ENCODE measurements around the gene YDJC. TPM values are rescaled to one million over a fixed set of nuclear protein-coding genes. Genes with fewer than 3 reads are reported as not detected.

Gene YDJC
- total and polyA plus RNA-seq, 9 of the 15 experiments (the other 6 are each of a cell fraction or from before 2014, with no cell fraction given), result 13.5 to 871 (median 164) TPM

DNA sequence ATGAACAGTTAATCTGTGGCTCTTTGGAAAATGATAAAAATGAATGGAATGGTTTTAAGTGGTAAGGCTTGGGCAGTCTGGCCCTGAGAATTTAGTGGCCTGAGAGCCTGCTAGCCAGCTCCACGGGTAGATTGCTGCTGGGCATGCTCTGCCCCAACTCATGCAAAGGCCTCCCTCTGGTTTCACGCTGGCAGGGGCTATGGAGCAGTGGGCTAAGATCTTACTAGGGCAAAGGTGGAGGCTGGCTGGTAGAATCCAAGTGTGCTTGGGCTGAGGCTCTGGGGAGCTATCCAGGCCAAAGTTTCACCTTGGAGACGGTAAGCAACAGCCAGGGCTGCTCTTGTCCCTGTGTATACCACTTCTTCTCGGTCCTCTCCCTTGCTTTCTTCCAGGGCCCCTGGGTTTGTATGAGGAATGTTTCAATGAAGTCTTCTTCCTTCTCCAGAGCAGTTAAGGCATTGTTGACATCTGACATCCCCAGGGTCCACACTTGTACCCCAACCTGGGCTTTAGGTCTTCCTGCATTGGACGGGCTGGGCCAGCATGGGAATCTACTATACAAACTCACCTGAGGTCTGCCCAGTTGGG is 34.9 kb downstream of the YDJC start (continued):
- TF ChIP-seq, protein P1, sequence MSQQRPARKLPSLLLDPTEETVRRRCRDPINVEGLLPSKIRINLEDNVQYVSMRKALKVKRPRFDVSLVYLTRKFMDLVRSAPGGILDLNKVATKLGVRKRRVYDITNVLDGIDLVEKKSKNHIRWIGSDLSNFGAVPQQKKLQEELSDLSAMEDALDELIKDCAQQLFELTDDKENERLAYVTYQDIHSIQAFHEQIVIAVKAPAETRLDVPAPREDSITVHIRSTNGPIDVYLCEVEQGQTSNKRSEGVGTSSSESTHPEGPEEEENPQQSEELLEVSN (IDR thresholded peaks at IDR 0.05; ENCODE audit: borderline replicate concordance in 1 of 2, extremely low read depth in 1 of 2, insufficient read depth in 1 of 2, insufficient read length in 1 of 2, low read depth in 1 of 2, low read length in 1 of 2, poor library complexity in 1 of 2, severe bottlenecking in 1 of 2), result peak in 1 of 2 experiments; percentile 21
- no peak for TF ChIP-seq ZBTB1 (CRISPR knock-in tag; IDR thresholded peaks at IDR 0.05; ENCODE audit: borderline replicate concordance, low read depth)
- TF ChIP-seq DDX20 (tag; IDR thresholded peaks at IDR 0.05; ENCODE audit: low read depth), result no peak
- TF ChIP-seq MAZ (CRISPR knock-in tag; conservative IDR thresholded peaks at IDR 0.05 in 1 of 2, IDR thresholded peaks at IDR 0.05 in 1 of 2), result no peak
- TF ChIP-seq ZBTB7A (IDR thresholded peaks at IDR 0.05; ENCODE audit: borderline replicate concordance, control insufficient read depth, low read depth, low read length), result no peak
- no peak for TF ChIP-seq POLR2A (conservative IDR thresholded peaks at IDR 0.05)
- TF ChIP-seq RCOR1 (IDR thresholded peaks at IDR 0.05; ENCODE audit: borderline replicate concordance in 1 of 2, low read depth in 2 of 2, low read length in 2 of 2), result peak in 1 of 2 experiments; percentile 40; a peak in 1 of 4 replicates
- TF ChIP-seq, protein P2, sequence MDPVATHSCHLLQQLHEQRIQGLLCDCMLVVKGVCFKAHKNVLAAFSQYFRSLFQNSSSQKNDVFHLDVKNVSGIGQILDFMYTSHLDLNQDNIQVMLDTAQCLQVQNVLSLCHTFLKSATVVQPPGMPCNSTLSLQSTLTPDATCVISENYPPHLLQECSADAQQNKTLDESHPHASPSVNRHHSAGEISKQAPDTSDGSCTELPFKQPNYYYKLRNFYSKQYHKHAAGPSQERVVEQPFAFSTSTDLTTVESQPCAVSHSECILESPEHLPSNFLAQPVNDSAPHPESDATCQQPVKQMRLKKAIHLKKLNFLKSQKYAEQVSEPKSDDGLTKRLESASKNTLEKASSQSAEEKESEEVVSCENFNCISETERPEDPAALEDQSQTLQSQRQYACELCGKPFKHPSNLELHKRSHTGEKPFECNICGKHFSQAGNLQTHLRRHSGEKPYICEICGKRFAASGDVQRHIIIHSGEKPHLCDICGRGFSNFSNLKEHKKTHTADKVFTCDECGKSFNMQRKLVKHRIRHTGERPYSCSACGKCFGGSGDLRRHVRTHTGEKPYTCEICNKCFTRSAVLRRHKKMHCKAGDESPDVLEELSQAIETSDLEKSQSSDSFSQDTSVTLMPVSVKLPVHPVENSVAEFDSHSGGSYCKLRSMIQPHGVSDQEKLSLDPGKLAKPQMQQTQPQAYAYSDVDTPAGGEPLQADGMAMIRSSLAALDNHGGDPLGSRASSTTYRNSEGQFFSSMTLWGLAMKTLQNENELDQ (CRISPR knock-in tag; IDR thresholded peaks at IDR 0.05; ENCODE audit: borderline replicate concordance), result no peak
- no peak for TF ChIP-seq TAF9B (IDR thresholded peaks at IDR 0.05; ENCODE audit: partially characterized antibody)
- peak; percentile 58 for TF ChIP-seq WHSC1 (IDR thresholded peaks at IDR 0.05; ENCODE audit: low read length)
- TF ChIP-seq NCOA1 (IDR thresholded peaks at IDR 0.05; ENCODE audit: low read depth), result no peak
- TF ChIP-seq CCNT2 (IDR thresholded peaks at IDR 0.05; ENCODE audit: borderline replicate concordance, extremely low read depth, insufficient read length, low read depth, low read length), result no peak
- no peak for TF ChIP-seq RFX5 (IDR thresholded peaks at IDR 0.05; ENCODE audit: low read depth, low read length)
- no peak for TF ChIP-seq ETV5 (CRISPR knock-in tag; IDR thresholded peaks at IDR 0.05; ENCODE audit: low read depth)
- no peak for TF ChIP-seq ZNF217 (CRISPR knock-in tag; IDR thresholded peaks at IDR 0.05)
- no peak for TF ChIP-seq ZNF311 (CRISPR knock-in tag; IDR thresholded peaks at IDR 0.05)
- TF ChIP-seq, protein P3, sequence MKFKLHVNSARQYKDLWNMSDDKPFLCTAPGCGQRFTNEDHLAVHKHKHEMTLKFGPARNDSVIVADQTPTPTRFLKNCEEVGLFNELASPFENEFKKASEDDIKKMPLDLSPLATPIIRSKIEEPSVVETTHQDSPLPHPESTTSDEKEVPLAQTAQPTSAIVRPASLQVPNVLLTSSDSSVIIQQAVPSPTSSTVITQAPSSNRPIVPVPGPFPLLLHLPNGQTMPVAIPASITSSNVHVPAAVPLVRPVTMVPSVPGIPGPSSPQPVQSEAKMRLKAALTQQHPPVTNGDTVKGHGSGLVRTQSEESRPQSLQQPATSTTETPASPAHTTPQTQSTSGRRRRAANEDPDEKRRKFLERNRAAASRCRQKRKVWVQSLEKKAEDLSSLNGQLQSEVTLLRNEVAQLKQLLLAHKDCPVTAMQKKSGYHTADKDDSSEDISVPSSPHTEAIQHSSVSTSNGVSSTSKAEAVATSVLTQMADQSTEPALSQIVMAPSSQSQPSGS (CRISPR knock-in tag; IDR thresholded peaks at IDR 0.05), result no peak
- no peak for TF ChIP-seq HDAC6 (IDR thresholded peaks at IDR 0.05; ENCODE audit: low read depth, low read length)
- no peak for TF ChIP-seq TGIF2 (CRISPR knock-in tag; IDR thresholded peaks at IDR 0.05)
- TF ChIP-seq YBX1 (IDR thresholded peaks at IDR 0.05), result no peak
- TF ChIP-seq KDM5B (IDR thresholded peaks at IDR 0.05; ENCODE audit: insufficient replicate concordance, low read depth, low read length), result no peak
- TF ChIP-seq, protein P4, sequence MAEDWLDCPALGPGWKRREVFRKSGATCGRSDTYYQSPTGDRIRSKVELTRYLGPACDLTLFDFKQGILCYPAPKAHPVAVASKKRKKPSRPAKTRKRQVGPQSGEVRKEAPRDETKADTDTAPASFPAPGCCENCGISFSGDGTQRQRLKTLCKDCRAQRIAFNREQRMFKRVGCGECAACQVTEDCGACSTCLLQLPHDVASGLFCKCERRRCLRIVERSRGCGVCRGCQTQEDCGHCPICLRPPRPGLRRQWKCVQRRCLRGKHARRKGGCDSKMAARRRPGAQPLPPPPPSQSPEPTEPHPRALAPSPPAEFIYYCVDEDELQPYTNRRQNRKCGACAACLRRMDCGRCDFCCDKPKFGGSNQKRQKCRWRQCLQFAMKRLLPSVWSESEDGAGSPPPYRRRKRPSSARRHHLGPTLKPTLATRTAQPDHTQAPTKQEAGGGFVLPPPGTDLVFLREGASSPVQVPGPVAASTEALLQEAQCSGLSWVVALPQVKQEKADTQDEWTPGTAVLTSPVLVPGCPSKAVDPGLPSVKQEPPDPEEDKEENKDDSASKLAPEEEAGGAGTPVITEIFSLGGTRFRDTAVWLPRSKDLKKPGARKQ (CRISPR knock-in tag; IDR thresholded peaks at IDR 0.05), result no peak

Measured in K562 (cell line).